Measurements from ENCODE around the gene WDR82.

WDR82 gene

DNA sequence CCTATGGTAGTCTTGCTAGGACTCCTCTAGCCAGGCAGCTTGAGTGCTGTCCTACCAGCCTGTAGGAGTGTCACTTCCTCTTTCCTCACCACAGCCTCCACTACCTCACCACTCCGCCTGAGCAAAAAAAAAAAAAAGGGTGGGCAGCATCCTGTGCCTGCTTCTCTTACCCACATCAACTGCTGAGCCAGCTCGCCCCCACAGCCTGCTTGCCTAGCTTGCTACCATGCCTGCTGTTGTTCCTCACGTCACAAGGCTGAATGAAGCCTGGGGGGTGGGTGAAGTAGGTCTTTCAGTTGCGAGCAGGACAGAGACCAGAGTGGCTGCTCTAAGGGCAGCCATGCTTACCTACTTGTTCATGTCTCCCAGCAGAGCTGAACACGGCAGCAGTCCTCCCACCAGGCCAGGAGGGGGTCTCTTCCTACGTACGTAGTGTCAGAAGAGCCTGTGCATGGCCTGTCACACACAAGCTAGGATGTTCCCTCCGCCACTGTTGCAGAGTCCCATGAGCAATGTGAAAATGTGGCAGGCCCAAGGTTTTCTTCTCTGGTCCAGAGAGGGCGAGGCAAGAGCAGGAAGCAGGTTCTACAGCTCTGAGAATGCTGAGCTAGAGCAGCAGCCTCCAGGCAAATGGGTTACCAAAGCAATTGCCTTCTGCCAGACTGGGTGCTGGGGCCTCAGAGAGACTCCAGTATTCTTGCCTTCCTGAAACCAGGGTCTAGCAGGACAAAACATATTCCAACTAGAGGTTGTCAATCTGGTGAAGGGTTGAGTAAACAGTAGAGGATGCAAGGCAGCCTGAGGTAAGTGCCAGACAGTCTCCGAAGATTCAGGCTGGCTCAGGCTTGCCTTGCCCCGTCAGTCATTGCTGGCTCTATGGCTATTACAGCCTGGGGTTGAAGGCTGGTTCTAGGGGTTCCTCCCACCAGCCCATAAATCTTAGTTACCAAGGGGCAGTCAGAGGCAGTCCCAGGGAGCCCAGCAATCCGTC, 24.8 kb downstream of the WDR82 start:
- peaks cover 94% of the 10 kb centered on the region for H3K36me3 ChIP-seq (ENCODE audit: control insufficient read depth, insufficient read depth, low read length)
- no peaks in the 10 kb centered on the region for H3K4me1 ChIP-seq (ENCODE audit: control insufficient read depth, insufficient read depth, low read length, poor library complexity, severe bottlenecking)
- no peaks in the 10 kb centered on the region for H3K9me3 ChIP-seq (ENCODE audit: control insufficient read depth, low read length)
- H3K4me3 ChIP-seq (ENCODE audit: extremely low read depth, insufficient read depth, low read length, poor library complexity, severe bottlenecking): no peak overlapping the region
- 94 to 98% methylated on average over 9 of the region's 12 CpGs for WGBS, 2 experiments (ENCODE audit: insufficient coverage in 2 of 2)
- peak overlapping the region; percentile 36 for H3K27ac ChIP-seq (ENCODE audit: low read depth, low read length, severe bottlenecking)

DNA sequence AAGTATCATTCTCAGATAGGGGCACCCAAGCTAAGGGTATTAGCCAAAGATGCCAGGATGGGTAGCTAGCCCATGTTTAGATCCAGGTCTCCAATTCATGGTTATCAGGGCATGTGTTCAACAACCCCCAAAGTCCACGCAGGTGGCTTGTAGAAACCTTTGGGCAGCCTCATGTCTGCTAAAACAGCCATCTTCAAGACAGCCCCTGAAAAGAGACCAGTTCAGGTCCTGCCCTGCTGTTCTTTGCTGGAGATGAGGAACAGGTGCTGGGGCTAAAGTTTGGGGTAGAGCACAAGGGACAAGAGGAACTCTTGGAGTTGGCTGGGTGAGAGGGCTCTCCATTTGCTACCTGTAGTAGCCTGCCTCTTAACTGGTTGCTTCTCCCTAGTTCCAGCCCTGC, 28.3 kb downstream of the WDR82 start:
- WGBS, 2 experiments (ENCODE audit: insufficient coverage in 2 of 2): 88 to 100% methylated on average over 1 of the region's 1 CpG
- peaks cover 65% of the 10 kb centered on the region for H3K36me3 ChIP-seq (ENCODE audit: control insufficient read depth, insufficient read depth, low read length)
- no peak overlapping the region for H3K27ac ChIP-seq (ENCODE audit: low read depth, low read length, severe bottlenecking)
- no peaks in the 10 kb centered on the region for H3K9me3 ChIP-seq (ENCODE audit: control insufficient read depth, low read length)
- no peak overlapping the region for H3K4me3 ChIP-seq (ENCODE audit: extremely low read depth, insufficient read depth, low read length, poor library complexity, severe bottlenecking)
- H3K4me1 ChIP-seq (ENCODE audit: control insufficient read depth, insufficient read depth, low read length, poor library complexity, severe bottlenecking): no peaks in the 10 kb centered on the region

DNA sequence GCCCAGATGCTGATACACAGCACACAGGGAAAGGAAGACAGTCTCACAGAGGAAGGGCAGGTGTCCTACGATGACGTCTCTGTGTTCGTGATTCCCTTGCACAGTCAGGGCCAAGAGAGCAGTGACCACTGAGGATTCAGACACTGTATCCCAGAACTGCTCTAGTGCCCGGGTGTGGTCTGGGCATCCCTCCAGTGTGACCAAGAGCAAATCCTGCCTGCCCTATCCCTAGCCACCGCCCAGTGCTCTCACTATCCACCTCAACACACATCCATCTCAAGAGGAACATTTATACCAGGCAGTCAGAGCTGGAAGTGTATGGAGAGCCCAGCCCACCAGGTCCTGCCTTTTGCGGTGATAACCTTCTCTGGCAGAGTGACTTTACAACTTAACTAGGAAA, 28.8 kb downstream of the WDR82 start:
- Histone ChIP-seq H3K9me3 (ENCODE audit: control insufficient read depth, low read length) (no peaks in the 10 kb centered on the region), H3K27ac (ENCODE audit: low read depth, low read length, severe bottlenecking) (no peak overlapping the region), H3K4me3 (ENCODE audit: extremely low read depth, insufficient read depth, low read length, poor library complexity, severe bottlenecking) (no peak overlapping the region), H3K36me3 (ENCODE audit: control insufficient read depth, insufficient read depth, low read length) (peaks cover 61% of the 10 kb centered on the region), H3K4me1 (ENCODE audit: control insufficient read depth, insufficient read depth, low read length, poor library complexity, severe bottlenecking) (no peaks in the 10 kb centered on the region)
- WGBS, 2 experiments (ENCODE audit: insufficient coverage in 2 of 2): 93 to 95% methylated on average over 5 to 6 of the region's 6 CpGs

DNA sequence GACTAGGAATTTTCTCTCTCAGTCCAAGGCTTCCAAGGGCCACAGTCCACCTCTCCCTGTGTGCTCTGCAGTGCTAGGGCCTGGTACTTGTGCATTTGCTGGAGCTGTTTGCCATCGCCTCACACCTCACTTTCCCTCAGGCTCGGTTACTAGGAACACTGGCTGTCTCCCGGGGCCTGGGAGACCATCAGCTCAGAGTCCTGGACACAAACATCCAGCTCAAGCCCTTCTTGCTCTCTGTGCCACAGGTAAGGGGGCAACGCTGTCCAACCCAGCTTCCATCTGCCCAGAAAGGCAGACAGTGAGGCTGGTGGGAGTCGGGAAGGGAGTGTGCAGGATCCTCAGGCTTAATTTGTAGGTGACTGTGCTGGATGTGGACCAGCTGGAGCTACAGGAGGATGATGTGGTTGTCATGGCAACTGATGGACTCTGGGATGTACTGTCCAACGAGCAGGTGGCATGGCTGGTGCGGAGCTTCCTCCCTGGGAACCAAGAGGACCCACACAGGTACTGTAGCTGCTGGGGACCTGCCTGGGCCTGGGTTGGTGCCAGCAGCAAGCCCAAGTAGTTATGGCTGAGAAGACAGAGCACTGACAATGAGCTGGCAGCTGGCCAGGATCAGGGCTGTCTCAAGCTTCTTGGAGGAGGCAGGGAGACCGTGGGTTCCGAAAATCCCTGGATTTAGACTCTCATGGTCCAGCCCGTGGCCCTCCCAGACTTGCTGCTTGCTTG, 29.5 kb downstream of the WDR82 start:
- H3K9me3 ChIP-seq (ENCODE audit: control insufficient read depth, low read length): no peaks in the 10 kb centered on the region
- H3K4me1 ChIP-seq (ENCODE audit: control insufficient read depth, insufficient read depth, low read length, poor library complexity, severe bottlenecking): peaks cover 5% of the 10 kb centered on the region
- H3K4me3 ChIP-seq (ENCODE audit: extremely low read depth, insufficient read depth, low read length, poor library complexity, severe bottlenecking): no peak overlapping the region
- 93 to 94% methylated on average over 10 of the region's 10 CpGs for WGBS, 2 experiments (ENCODE audit: insufficient coverage in 2 of 2)
- H3K27ac ChIP-seq (ENCODE audit: low read depth, low read length, severe bottlenecking): no peak overlapping the region
- peaks cover 54% of the 10 kb centered on the region for H3K36me3 ChIP-seq (ENCODE audit: control insufficient read depth, insufficient read depth, low read length)

DNA sequence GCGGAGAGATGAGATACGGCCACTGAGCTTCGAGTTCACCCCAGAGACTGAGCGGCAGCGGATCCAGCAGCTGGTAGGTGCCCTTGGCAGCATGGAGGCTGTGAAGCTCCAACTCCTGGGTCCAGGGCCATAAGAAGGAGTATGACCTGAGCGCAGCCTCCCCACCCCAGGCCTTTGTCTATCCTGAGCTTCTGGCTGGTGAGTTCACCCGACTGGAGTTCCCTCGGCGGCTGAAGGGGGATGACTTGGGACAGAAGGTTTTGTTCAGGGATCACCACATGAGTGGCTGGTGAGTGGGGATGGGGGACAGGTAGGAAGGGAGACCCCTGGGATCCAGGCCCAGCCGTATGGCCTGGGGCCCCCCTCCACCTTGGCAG, 30.3 kb downstream of the WDR82 start:
- H3K4me1 ChIP-seq (ENCODE audit: control insufficient read depth, insufficient read depth, low read length, poor library complexity, severe bottlenecking): peaks cover 6% of the 10 kb centered on the region
- peaks cover 8% of the 10 kb centered on the region for H3K9me3 ChIP-seq (ENCODE audit: control insufficient read depth, low read length)
- peaks cover 46% of the 10 kb centered on the region for H3K36me3 ChIP-seq (ENCODE audit: control insufficient read depth, insufficient read depth, low read length)
- H3K27ac ChIP-seq (ENCODE audit: low read depth, low read length, severe bottlenecking): no peak overlapping the region
- WGBS, 2 experiments (ENCODE audit: insufficient coverage in 2 of 2): 96 to 97% methylated on average over 7 to 9 of the region's 10 CpGs
- H3K4me3 ChIP-seq (ENCODE audit: extremely low read depth, insufficient read depth, low read length, poor library complexity, severe bottlenecking): no peak overlapping the region

DNA sequence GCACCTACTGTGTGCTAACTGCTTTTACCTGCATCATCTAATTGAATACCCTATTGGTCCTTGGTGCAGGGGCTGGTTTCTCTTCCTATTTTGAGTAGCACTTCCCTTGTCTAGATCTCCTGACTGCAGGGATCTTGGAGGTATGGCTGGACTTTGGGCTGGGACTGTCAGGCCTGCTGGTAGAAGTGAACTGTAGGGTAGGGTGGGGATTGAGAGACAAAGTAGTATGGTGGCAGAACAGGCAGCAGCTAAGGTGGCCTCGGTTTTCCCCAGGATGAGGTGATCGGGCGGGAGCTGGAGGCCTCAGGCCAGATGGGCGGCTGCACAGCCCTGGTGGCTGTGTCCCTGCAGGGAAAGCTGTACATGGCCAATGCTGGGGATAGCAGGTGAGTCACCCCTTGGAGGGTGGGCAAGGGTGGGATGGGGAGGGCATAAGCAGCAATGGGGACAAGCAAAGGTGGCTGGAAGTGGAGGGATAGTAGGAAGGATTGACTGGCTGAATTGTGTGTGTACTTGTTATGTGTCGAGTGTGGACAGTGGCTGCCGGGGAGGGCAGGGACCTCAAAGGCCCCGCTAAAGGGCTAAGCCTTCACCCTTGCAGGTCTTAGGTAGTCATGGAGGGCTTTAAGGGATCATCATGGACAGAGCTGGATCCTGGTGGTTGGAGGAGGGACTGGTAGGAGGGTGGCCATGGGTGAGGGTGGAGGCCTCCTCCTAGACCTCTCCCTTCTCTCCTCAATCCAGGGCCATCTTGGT, 30.9 kb downstream of the WDR82 start:
- WGBS, 2 experiments (ENCODE audit: insufficient coverage in 2 of 2): 96% methylated on average over 7 of the region's 7 CpGs
- Histone ChIP-seq H3K27ac (ENCODE audit: low read depth, low read length, severe bottlenecking) (no peak overlapping the region), H3K4me3 (ENCODE audit: extremely low read depth, insufficient read depth, low read length, poor library complexity, severe bottlenecking) (no peak overlapping the region), H3K9me3 (ENCODE audit: control insufficient read depth, low read length) (peaks cover 10% of the 10 kb centered on the region), H3K4me1 (ENCODE audit: control insufficient read depth, insufficient read depth, low read length, poor library complexity, severe bottlenecking) (peaks cover 6% of the 10 kb centered on the region), H3K36me3 (ENCODE audit: control insufficient read depth, insufficient read depth, low read length) (peaks cover 40% of the 10 kb centered on the region)

DNA sequence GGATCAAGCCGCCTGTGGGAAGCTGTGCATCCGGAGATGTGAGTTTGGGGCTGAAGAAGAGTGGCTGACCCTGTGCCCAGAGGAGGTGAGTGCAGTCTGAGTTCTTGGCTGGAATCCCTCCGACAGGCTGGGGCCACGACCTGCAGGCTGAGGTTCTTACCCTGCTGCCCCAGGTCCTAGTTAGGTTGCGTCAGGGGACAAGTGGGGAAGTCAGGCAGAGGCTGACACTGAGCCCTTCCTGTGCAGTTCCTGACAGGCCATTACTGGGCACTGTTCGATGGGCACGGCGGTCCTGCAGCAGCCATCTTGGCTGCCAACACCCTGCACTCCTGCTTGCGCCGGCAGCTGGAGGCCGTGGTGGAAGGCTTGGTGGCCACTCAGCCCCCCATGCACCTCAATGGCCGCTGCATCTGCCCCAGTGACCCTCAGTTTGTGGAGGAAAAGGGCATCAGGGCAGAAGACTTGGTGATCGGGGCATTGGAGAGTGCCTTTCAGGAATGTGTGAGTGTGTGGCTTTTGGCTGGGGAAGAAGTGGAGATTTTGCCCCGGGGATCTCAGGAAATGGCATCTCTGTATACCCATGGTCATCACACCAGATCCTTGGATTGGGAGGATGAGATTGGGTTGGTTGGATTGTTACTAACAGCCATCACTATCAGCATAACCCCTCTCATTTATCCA, 31.6 kb downstream of the WDR82 start:
- H3K4me1 ChIP-seq (ENCODE audit: control insufficient read depth, insufficient read depth, low read length, poor library complexity, severe bottlenecking): peaks cover 6% of the 10 kb centered on the region
- no peak overlapping the region for H3K4me3 ChIP-seq (ENCODE audit: extremely low read depth, insufficient read depth, low read length, poor library complexity, severe bottlenecking)
- H3K9me3 ChIP-seq (ENCODE audit: control insufficient read depth, low read length): peaks cover 10% of the 10 kb centered on the region
- H3K27ac ChIP-seq (ENCODE audit: low read depth, low read length, severe bottlenecking): no peak overlapping the region
- 89 to 95% methylated on average over 10 to 12 of the region's 14 CpGs for WGBS, 2 experiments (ENCODE audit: insufficient coverage in 2 of 2)
- H3K36me3 ChIP-seq (ENCODE audit: control insufficient read depth, insufficient read depth, low read length): peaks cover 35% of the 10 kb centered on the region

DNA sequence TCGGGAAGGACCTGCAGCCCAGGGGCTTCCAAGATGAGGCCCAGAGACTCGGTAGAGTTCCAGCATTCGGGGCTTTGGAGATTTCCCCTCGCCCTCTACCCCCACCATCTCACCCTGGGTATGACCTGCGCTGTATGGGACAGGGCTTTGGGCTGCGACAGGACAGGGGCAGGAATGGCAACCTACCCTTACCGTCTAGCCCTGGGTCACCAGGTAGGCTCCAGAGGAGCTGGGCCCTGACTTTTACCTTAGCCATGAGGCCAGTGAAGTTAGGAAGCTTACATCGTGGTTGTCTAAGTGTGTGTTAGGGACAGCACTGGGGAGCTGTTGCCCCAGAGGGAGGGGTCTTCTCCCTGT, 32.2 kb downstream of the WDR82 start:
- Histone ChIP-seq H3K9me3 (ENCODE audit: control insufficient read depth, low read length) (peaks cover 10% of the 10 kb centered on the region), H3K36me3 (ENCODE audit: control insufficient read depth, insufficient read depth, low read length) (peaks cover 29% of the 10 kb centered on the region), H3K4me1 (ENCODE audit: control insufficient read depth, insufficient read depth, low read length, poor library complexity, severe bottlenecking) (peaks cover 6% of the 10 kb centered on the region), H3K27ac (ENCODE audit: low read depth, low read length, severe bottlenecking) (no peak overlapping the region), H3K4me3 (ENCODE audit: extremely low read depth, insufficient read depth, low read length, poor library complexity, severe bottlenecking) (peak overlapping the region; percentile 34)
- 8 to 46% methylated on average over 3 to 7 of the region's 8 CpGs for WGBS, 2 experiments (ENCODE audit: insufficient coverage in 2 of 2)

DNA sequence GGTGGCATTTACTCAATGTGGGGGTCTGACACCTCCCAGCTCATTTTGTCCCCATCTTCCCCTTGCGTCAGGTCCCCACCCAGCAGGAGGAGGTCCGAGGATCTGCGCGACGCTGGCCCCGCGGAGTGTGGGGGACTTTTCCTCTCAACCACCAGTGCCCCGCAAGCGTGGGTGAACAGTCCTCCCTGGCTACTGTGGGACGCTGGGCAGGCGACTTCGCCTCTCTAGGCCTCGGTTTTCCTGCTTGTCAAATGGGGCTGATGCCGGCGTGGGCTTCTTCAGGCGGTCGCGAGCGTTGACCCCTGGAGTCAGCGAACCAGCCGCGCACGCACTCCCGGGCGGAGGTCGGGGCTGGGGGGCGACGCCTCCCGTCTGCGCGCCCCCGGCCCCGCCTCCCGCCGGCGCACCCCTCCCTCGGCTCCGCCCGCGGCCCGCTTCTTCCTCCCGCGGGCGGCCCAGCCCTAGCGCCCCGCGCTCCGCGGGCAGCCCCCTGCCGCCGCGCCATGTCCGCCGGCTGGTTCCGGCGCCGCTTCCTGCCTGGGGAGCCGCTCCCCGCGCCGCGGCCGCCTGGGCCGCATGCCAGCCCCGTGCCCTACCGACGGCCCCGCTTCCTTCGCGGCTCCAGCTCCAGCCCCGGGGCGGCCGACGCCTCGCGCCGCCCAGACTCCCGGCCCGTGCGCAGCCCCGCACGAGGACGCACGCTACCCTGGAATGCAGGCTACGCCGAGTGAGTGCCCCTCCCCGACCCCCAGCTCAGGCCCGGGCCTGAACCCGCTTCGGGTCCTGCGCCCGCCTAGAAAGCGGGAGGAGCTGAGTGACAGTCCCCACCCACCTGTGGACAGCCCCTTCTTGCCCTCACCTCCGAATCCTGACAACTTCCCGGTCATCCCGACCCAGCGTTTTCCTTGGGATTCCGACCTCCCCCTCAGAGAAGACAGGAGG, 32.9 kb downstream of the WDR82 start, which contains the start of gene PPM1M:
Gene PPM1M, plus strand, starts transcription at position 438 of the 942 bp plus-strand sequence. Its CDS starts 66 bp downstream, at position 504.
- Histone ChIP-seq H3K27ac (ENCODE audit: low read depth, low read length, severe bottlenecking) (no peak within 1 kb of the TSS), H3K36me3 (ENCODE audit: control insufficient read depth, insufficient read depth, low read length) (peaks cover 24% of the 10 kb centered on the region), H3K4me1 (ENCODE audit: control insufficient read depth, insufficient read depth, low read length, poor library complexity, severe bottlenecking) (peaks cover 6% of the 10 kb centered on the region), H3K9me3 (ENCODE audit: control insufficient read depth, low read length) (peaks cover 10% of the 10 kb centered on the region), H3K4me3 (ENCODE audit: extremely low read depth, insufficient read depth, low read length, poor library complexity, severe bottlenecking) (peak within 1 kb of the TSS; percentile 35)
- WGBS, 2 experiments (ENCODE audit: insufficient coverage in 2 of 2): 5 to 9% methylated on average over 54 to 84 of the region's 98 CpGs

Measured in mesodermal cell (in vitro differentiated cells).